ENCODE measurements around the gene KIR3DL2.
"Not testable (repeated sequence)": the region's sequence is repeated elsewhere in the genome, so short reads cannot be mapped to it uniquely, and the experiment has no call there.

The KIR3DL2 gene

DNA sequence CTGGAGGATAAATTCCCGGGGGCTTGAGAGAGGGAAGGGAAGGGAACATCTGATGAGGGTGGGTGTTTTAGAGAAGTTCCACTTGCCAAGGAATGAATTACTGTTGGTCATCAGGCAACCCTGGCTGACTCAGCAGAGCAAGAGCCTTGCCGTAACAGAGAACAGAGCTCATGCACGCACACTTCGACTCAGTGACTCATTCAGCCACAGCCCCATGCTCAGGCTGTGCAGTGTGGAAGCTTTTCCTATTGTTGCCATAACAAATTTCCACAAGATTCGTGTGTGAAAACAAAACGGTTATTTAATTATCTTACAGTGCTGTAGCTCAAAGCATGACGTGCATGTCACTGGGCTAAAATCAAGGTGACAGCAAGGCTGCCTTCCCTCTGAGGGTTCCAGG is 9.2 kb downstream of the KIR3DL2 start:
- FAIRE-seq; DNase-seq (ENCODE audit: insufficient read length, low spot score): not testable (repeated sequence)

DNA sequence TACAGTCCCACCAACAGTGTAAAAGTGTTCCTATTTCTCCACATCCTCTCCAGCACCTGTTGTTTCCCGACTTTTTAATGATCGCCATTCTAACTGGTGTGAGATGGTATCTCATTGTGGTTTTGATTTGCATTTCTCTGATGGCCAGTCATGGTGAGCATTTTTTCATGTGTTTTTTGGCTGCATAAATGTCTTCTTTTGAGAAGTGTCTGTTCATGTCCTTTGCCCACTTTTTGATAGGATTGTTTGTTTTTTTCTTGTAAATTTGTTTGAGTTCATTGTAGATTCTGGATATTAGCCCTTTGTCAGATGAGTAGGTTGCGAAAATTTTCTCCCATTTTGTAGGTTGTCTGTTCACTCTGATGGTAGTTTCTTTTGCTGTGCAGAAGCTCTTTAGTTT is 13.2 kb downstream of the KIR3DL2 start:
- DNase-seq (ENCODE audit: insufficient read length, low spot score); FAIRE-seq: not testable (repeated sequence)

- FAIRE-seq (no peak), DNase-seq (ENCODE audit: insufficient read length, low spot score) (no peak)
Measured at GRCh38 chr19:54871696-54872095, 21.5 kb downstream of the KIR3DL2 start.

DNA sequence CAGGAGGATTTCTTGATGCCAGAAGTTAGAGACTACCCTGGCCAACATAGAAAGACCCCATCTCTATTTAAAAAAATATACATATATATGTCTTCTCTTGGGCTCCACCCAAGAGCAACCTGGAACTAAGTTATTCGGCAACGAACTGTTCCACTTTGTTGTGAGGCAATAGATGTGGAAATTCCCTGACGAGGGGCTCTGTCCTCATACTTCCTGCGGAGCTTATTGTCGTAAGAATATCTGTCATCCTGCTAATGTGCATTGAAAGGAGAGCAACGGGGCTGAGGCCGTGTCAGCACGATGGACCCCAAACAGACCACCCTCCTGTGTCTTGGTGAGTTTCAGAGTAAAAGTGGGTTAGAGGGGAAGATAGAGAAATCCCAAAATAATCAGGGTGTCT is 23.7 kb downstream of the KIR3DL2 start, which contains the start of gene FCAR:
Gene FCAR (plus strand): TSS at position 246 of the 400 bp plus-strand sequence. CDS start 55 bp downstream, at position 301.
- no peak for DNase-seq (ENCODE audit: insufficient read length, low spot score)

DNA sequence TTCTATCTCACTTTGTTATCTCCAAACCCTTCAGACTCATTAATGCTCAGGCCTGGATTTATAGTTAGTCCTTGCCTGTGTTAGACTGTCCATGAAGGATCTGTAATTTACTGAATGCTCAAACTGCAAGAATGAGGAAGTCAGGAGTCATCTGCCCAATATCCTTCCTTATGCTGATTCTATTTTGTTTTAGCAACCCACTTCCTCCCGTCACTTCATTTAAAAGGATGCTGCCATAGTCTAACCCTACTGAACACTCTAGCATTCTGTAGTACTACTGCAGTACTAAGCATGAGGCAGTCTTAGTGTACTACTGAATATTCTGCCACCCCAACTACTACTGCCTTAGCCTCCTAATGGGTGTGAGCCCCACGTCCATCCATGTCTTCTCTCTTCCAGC is 25.3 kb downstream of the KIR3DL2 start:
- no peak for FAIRE-seq
- DNase-seq (ENCODE audit: insufficient read length, low spot score) = no peak

More for the DNA sequence above, 23.7 kb downstream of the KIR3DL2 start, which contains the start of gene FCAR:
- FAIRE-seq = no peak

- FAIRE-seq (no peak), DNase-seq (ENCODE audit: insufficient read length, low spot score) (no peak)
Measured at GRCh38 chr19:54877471-54877870, 27.2 kb downstream of the KIR3DL2 start.

DNA sequence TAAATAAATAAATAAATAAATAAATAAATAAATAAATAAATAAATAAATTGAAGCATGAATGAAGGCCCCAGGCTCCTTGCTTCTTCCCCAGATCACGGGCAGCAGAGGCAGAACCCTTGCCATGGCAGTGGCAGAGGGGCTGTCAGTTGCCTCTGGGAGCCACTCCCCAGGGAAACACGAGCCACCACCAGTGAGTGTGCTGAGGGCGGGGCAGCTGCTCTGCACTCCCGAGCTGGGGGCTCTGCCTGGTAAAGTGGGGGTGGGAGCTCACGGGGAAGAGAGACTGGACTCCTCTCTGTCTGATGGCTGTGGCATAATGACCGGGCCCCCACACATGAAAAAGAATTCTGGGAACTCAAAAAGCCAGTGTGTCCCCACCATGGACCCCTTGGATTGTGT is 31.6 kb downstream of the KIR3DL2 start:
- FAIRE-seq = no peak
- no peak for DNase-seq (ENCODE audit: insufficient read length, low spot score)

- FAIRE-seq (no peak), DNase-seq (ENCODE audit: insufficient read length, low spot score) (no peak)
Measured at GRCh38 chr19:54882758-54883157, 32.5 kb downstream of the KIR3DL2 start.

- no peak for FAIRE-seq
Measured at GRCh38 chr19:54883228-54883627, 33.0 kb downstream of the KIR3DL2 start.

GRCh38 chr19:54888239-54888638 is 38.0 kb downstream of the KIR3DL2 start:
- FAIRE-seq (no peak), DNase-seq (ENCODE audit: insufficient read length, low spot score) (no peak)

More at GRCh38 chr19:54883228-54883627, 33.0 kb downstream of the KIR3DL2 start:
- no peak for DNase-seq (ENCODE audit: insufficient read length, low spot score)

GRCh38 chr19:54889566-54889965 is 39.3 kb downstream of the KIR3DL2 start:
- no peak for FAIRE-seq

DNA sequence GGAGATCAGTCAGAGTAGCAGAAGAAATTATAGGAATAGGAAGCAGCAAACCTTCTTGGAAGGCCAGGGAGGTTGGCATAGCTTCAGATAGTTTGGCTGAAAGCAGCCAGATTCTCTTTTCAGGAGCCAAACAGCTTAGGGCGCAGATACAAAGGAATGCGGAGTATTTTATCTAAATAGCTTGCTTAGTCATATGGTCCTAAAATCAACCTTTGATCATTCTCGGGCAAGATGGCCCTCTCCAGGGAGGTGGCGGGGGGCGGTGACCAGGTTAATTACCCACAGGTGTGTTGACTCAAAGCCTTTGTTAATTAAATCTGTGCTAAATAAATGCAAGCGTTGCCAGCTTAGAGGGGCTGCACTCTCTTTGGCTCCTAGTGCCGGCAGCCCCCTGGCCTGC is 43.2 kb downstream of the KIR3DL2 start:
- no peak for FAIRE-seq
- no peak for DNase-seq (ENCODE audit: insufficient read length, low spot score)

More at GRCh38 chr19:54889566-54889965, 39.3 kb downstream of the KIR3DL2 start:
- no peak for DNase-seq (ENCODE audit: insufficient read length, low spot score)

DNA sequence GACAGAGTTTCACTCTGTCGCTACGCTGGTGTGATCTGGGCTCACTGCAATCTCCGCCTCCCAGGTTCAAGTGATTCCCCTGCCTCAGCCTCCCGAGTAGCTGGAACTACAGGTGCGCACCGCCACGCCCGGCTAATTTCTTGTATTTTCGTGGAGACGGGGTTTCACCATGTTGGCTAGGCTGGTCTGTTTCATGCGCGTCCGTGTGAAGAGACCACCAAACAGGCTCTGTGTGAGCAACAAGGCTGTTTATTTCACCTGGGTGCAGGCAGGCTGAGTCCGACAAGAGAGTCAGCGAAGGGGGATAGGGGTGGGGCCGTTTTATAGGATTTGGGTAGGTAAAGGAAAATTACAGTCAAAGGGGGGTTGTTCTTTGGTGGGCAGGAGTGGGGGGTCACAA is 43.9 kb downstream of the KIR3DL2 start:
- not testable (repeated sequence) for FAIRE-seq

GRCh38 chr19:54896036-54896435 is 45.8 kb downstream of the KIR3DL2 start:
- DNase-seq (ENCODE audit: insufficient read length, low spot score) = no peak
- FAIRE-seq = no peak

More for the DNA sequence above, 43.9 kb downstream of the KIR3DL2 start:
- DNase-seq (ENCODE audit: insufficient read length, low spot score) = not testable (repeated sequence)

- not testable (repeated sequence) for FAIRE-seq; DNase-seq (ENCODE audit: insufficient read length, low spot score)
Measured at GRCh38 chr19:54898685-54899084, 48.4 kb downstream of the KIR3DL2 start.

DNA sequence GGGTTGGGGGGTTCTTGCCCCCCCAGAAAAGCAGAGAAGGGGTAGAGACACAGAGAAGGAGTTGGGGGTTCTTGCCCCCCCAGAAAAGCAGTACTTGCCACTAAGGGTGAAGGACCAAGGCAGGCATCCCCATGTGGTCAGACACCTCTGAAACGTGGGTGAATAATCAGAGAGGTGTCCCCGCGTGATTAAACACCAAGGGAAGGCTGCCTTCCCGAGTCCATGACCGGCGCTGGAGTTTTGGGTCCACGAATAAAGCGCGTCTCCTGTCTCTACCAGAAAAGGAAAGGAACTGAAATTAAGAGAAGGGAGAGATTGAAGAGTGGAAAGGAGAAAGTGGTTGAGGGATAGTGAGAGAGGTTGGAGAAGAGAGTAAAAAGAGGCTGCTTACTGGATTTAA is 49.4 kb downstream of the KIR3DL2 start:
- FAIRE-seq; DNase-seq (ENCODE audit: insufficient read length, low spot score): not testable (repeated sequence)

- not testable (repeated sequence) for DNase-seq (ENCODE audit: insufficient read length, low spot score)
Measured at GRCh38 chr19:54901153-54901552, 50.9 kb downstream of the KIR3DL2 start.

DNA sequence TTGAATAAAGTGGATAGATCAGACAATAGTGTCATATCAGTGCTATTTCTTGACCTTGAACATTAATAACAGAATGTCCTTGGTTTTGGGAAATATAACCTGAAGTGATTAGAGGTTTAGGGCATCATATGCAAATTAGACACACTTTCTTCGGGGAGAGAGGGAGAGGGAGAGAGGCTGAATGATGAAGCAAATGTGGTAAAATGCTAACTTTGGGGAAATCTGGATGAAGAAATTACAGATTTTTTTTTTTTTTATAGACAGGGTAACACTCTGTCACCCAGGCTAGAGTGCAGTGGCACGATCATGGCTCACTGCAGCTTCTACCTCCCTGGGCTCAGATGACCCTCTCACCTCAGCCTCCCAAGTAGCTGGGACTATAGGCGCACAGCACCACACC is 51.8 kb downstream of the KIR3DL2 start:
- no peak for FAIRE-seq
- DNase-seq (ENCODE audit: insufficient read length, low spot score) = no peak

More at GRCh38 chr19:54901153-54901552, 50.9 kb downstream of the KIR3DL2 start:
- FAIRE-seq = not testable (repeated sequence)

DNA sequence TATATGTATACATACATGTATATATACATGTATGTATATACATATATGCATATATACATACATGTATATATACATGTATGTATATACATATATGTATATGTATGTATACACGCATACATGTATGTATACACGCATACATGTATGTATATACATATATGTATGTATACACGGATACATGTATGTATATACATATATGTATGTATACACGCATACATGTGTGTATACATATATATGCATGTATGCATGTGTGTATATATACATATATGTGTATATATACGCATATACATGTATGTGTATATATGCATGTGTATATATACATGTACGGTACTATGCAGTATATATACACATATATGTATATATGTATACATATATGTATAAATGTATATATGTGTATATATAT is 53.1 kb downstream of the KIR3DL2 start:
- FAIRE-seq (no peak), DNase-seq (ENCODE audit: insufficient read length, low spot score) (no peak)

DNA sequence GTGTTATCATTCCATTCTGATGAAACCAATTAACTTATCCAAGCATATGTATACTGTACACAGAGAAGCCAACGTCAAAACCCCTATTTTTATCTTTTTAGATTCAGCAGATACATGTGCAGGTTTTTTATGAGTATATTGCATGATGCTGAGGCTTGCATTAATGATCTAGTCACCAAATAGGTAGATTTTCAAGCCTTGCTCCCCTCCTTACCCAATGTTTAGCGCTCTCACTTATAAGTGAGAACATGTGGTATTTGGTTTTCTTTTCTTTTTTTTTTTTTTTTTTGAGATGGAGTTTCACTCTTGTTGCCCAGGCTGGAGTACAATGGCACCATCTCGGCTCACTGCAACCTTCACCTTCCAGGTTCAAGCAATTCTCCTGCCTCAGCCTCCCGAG is 54.0 kb downstream of the KIR3DL2 start:
- DNase-seq (ENCODE audit: insufficient read length, low spot score); FAIRE-seq: not testable (repeated sequence)

DNA sequence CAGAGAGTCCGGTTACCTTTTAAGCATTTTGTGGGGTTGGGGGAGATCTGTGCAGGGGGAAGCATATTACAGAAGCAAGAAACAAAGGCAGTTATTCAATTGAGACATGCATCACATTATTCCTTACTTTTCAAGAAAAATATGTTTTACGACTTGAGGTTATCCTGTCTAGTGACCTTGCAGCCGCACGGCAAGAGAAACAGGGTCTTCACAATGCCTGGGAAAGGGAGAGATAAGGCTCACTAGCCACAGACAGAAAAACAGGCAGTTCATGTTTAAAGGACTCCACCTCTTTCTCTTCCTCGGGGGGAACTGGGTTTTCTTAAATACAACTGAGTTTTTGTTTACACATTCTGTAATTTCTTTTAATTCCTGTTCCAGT is 55.2 kb downstream of the KIR3DL2 start:
- FAIRE-seq (no peak), DNase-seq (ENCODE audit: insufficient read length, low spot score) (no peak)

DNA sequence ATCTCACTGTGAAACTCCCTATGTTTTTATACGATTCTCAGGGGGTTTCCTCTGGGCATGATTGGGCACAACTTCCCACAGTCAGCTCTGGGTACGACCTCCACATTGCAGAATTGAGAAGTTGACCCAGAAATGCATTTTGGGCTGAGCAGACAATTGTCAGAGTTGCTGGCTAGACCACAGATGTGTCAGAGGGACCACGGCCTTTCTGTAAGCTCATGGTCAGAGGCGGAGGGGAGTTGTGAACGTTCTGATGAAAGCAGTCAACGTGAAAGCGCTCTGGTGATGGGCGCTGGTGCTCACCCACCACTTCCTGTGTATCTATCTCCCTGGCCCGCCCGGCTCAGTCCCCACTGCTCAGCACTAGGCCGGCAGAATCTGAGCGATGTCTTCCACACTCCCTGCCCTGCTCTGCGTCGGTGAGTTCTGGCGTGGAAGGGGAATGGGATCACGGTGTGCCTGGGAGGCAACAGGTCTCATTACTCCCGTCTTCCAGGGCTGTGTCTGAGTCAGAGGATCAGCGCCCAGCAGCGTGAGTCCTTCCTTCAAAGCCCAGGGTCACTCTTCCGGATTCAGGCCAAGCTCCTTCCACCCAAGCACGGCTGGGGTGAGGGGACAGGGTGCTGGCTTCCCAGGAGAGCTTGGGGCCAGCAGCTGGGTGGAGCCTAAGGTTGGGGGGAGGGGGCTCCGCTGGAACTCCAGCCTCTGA is 55.7 kb downstream of the KIR3DL2 start, which contains the start of gene NCR1:
Gene NCR1 (plus strand): TSS at position 346 of the 709 bp plus-strand sequence. CDS start 40 bp downstream, at position 386.
- DNase-seq (ENCODE audit: insufficient read length, low spot score) = no peak
- FAIRE-seq = no peak
